Measurements from ENCODE around the gene GTPBP10.

Gene GTPBP10

DNA sequence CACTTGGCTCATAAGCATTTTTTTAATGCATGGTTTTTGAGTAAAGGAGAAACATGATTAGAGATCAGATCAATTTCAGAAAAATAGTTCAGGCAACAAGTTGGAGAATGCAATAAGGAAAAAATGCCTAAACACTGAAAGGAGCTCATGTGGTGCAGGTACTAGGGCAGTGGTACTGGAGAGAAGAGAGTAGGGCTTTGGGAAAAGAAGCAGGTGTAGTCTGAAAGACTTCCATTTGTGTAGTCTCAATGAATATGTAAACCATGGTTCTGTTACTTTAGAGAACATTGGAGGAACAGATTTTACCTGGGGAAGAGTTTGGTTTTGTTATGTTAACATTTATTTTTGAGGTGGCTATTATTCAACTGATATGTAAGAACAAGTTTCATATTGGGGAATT is 5.5 kb downstream of the GTPBP10 start:
- DNase-seq (ENCODE audit: low spot score), result no peak

DNA sequence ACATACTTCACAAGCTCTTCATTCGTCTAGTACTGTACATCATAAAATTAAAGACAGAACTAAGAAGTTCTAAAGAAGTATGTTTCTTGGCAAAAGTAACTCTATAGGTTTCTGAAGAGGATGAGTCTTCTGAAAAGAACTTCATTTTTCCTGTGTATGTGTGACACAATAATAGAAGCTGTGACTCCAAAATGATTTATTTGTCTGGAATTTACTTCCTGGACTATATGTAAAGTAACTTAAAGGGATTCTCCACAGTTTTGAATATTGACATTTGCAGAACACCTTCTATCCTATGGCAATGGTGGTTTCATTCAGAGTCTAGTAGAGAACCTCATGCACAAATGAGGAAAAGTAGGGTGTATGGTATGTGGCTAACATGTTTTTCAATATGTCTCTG is 36.9 kb downstream of the GTPBP10 start:
- no peak for DNase-seq (ENCODE audit: low spot score)

DNA sequence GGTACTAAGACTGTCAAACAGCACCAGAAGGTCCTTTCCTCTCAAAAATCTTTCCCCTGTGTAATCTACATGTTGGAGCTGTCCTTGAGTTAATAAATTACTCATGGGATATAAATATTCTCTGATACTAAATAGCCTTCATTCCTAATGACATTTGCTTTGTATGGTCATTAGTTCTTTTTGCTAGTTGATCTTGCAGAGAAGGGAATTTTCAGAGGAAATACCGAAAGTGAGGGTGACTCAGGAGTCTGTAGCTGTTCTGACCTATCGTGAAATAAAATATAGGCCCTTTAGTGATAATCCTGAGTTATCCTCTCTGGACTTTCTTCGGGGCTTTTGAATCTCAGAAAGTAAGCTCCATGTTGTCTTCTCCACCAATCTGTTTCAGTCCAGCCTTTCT is 37.3 kb downstream of the GTPBP10 start:
- DNase-seq (ENCODE audit: low spot score), result no peak

DNA sequence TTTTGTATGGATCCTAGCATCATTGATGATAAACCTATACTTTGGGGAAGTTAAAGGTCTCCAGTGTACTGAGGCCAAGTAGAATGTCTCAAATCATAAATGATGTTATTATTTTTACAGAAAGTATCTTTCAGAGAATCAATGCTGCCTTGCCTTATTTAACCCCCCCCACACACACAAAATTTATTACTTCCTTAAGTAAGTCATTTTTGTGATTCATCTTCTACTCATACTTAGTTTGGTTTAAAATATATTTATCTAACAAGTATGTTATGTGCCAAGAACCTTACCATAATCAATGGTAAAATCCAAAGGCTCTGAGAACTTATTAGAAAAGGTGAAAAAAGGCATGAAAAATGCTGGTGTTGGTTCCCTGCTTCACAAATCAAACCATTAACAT is 37.9 kb downstream of the GTPBP10 start:
- no peak for DNase-seq (ENCODE audit: low spot score)

DNA sequence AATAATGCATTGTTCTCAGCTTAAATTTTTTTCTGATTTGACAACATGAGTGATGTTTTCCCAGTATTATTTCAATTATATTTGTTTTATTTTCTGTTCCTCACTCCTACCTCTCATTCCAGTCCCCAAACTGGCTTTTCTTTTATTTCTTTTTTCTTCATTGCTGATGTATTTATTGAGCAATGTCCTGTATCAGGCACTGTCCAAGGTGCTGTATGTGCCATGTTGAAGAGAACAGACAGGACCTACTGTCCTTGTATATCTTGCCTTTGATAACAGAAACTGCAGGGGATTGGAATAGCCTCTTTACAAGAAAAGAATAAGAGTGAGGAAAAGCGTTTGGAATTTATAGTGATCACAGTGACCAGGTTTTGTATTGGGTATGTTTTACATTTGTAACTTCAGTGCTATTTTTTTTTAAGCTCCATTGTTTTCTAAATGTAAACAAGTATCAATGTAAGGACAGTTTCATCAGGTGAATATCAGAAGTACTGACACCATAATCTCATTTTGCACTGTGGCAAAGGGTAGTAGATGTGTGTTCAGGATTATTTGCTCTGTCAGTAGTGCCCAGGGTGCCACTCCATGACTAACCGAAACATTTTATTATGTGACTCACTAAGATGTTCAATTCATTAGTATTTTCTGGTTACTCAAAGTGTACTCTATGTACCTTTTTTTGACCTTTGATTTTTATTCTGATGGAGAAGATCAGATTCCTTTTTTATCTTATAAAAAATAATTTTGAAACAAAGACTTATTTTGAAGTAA is 41.1 kb downstream of the GTPBP10 start:
- DNase-seq (ENCODE audit: low spot score), result no peak

DNA sequence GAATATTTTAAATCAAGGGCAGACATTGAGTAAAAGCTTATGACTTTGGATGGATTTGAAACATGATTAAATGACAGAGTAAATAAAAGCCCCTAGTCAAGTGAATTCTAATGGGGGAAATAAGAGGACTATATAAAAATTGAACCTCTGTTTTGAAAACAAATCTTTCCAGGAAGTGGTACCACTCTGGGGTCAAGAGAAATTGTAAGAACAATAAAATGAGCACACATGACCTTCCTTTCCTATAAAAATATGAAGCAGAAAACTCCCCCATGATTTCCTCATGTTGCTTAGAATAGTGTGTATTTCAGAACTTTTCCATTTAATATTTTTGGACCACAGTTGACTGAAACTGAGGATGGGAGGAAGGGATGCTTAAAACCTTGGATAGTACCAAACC is 44.4 kb downstream of the GTPBP10 start:
- DNase-seq (ENCODE audit: low spot score), result no peak

DNA sequence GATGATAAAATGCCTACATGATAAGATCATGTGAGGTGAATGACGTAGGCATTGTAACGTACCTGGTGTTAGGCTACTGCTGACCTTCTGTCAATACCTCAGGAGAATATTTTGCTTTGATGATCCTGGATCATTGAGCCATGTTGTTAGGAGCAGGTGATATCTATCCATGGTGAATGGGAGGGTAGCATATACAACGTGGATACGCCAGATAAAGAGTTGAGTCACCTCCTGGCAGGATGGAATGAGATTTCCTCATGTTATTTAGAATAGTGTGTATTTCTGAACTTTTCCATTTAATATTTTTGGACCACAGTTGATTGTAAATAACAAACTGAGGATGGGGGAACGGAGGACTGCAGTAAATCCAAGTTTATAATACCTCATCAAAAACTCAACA is 45.0 kb downstream of the GTPBP10 start:
- no peak for DNase-seq (ENCODE audit: low spot score)

DNA sequence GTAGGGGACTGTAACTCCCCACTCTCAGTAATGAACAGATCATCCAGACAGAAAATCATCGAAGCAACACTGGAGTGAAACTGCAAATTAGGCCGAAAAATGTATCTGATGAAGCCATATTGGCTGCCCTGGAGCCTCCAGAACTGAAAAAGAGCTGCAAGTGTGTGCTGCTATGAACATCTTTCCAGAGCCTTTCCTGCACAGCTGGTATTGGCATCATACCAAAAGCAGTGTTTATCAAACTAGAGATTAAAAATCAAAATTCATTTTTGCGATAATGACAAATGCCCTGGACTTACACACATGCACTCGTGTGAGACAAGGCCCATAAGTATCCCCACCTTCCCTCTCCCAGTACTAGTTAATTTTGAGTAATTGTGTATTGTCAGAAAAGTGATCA is 49.9 kb downstream of the GTPBP10 start:
- no peak for DNase-seq (ENCODE audit: low spot score)

DNA sequence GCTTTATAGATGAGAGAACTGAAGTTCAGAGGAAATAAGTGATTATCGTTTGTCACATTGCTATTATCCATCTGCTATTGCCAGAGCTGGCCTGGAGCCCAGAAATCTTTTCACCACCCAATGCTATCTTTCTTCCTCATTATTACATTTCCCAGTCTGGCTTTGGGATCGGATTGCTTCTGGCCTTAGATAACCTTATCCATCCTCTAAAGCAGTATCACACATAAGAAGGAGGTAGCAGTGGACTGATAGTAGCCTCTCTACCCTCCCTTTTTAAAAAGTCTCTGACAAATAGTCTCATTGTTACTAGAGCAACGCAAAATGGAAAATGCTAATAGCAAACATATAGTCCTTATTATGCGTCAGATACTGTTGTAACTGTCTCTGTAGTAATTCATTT is 55.5 kb downstream of the GTPBP10 start:
- peak; percentile 55 for DNase-seq (ENCODE audit: low spot score)

DNA sequence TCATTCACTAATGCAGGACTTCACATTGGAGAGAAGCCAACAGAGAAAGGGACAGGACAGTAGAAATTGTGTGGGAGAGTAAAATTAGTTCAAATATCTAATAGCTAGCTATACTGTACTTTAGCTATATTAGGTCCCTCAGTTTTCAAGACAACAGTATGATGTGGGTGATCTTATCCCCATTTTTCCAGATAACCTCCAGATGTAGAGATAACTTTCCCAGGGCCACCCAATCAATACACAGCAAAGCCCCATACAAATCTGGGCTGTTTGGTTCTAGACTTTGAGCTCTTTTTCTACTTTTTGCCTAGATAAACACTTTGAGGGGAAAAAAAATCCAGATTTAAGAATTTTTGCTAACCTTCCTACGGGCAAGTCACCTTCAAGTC is 56.3 kb downstream of the GTPBP10 start:
- DNase-seq (ENCODE audit: low spot score), result no peak

DNA sequence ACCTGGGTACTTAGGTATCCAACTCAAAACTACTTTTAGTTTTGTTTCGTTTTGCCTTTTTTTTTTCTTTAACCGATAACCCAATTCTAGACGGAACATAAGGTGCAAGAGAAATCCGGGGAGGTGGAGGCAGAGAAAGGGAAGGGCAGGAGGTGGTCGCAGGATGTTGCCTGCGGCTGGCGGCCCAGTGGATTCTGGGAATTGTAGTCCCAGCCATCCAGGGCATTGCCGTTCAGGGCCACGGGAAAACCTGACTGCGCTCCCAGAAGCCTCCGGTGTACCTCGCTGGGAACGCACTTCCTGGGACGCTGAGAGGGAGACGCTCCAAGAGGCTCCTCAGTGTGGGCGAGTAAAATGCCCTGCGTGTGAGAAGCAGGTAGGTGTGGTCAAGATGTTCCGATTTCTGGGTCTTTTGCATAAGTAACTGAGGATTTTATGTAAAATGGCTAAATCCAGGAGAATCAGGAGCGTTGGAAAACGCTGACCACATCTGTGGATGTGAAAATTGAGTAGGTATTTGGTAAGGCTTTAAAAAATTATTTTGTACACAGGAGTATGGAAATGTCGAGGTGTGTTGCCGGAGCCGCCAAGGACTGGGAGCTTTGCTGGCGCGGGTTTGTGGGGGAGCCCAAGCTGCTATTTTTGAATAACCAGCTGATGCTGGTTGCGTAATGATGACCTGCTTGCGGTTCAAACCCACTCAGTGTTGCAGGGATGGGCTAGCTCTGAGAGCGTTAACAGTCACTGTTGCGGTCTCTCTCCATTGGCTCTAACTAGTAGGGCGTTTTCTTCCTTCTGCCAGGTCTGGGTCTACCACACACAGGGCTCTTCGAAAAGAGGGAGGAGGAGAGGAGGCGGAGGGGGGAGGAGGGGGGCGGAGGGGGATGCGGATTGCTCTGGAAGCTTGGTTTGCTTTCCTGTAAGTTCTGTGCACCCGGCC is 56.9 kb downstream of the GTPBP10 start, which contains the start of gene CLDN12:
Gene CLDN12, plus strand, starts transcription at position 288 of the 940 bp plus-strand sequence. CDS start 9,216 bp downstream, outside the sequence.
- DNase-seq (ENCODE audit: low spot score), result peak; percentile 94

DNA sequence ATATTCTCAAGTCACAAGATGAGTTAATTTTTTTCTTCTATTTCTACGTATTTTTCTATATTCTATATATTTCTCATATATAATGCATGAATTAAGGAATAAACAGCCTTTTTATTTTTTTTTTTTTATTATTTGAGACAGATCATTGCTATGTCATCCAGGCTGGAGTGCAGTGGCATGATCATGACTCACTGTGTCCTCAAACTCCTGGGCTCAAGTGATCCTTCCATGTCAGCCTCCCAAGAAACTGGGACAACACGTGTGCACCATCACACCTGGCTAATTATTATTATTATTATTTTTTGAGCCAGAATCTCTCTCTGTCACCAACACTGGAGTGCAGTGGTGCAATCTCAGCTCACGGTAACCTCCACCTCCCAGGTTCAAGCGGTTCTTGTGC is 58.3 kb downstream of the GTPBP10 start:
- DNase-seq (ENCODE audit: low spot score), result no peak

DNA sequence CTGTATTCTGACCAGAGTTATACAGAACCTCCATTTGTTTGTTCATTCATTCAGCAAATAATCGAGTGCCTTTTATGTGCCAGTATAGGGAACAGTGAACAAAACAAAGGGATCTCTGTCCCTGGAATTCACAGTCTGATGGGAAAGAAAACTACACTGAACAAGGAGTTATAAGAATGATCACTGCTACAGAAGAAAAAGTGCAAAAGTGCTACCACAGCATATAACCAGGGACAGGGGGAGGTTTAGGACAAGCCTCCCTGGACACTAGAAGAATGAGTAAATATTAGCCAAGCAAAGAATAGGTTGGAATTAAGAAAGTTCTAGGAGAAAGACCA is 60.9 kb downstream of the GTPBP10 start:
- peak; percentile 79 for DNase-seq (ENCODE audit: low spot score)

DNA sequence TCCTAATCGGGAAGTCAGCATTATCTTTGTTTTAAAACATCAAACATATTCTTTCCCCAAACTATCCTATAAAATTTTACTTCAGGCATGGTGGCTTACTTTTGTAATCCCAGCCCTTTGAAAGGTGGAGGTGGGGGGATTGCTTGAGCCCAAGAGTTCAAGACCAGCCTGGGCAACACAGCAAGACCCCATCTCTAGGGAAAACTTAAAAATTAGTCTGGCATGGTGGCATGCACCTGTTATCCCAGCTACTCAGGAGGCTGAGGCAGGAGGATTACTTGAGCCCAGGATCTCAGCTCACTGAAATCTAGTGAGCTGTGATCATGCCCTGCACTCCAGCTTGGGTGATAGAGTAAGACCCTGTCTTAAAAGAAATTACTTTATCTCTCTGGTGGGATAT is 61.6 kb downstream of the GTPBP10 start:
- no peak for DNase-seq (ENCODE audit: low spot score)

DNA sequence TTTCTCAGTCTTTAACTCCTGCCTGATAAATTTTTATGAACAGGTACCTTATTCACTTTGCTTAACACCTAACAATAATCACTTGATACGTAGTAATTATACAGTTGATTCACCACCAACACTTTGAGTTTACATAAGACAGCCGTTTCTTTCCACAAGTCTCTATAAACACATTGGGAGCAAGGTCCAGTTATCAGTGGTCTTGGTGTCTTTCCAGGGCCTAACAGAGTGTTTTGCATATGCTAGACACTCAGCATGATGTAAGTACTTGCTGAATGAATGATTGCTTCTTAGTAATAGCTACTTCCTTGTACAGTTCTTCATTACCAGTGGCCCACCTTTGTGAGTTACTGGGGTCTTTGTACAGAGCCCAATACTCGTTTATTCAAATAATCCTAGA is 63.2 kb downstream of the GTPBP10 start:
- no peak for DNase-seq (ENCODE audit: low spot score)

DNA sequence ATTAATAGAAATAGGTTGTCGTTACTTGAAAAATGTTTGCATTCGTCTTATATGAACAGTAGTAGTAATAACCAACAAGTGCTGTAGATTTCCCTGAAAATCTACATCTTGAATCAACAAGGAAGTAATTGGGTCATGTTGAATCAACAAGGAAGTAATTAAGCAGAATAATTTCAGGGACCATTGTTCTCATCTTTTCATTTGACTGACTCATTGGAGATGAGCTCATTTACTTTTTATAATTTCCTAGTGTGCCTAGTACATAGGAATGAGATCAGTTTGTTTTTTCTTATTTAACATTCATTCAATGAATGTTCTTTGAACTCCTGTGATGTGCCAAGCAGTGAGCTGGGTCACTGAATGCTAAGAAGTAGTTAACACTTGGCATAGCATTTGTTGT is 65.0 kb downstream of the GTPBP10 start:
- no peak for DNase-seq (ENCODE audit: low spot score)

DNA sequence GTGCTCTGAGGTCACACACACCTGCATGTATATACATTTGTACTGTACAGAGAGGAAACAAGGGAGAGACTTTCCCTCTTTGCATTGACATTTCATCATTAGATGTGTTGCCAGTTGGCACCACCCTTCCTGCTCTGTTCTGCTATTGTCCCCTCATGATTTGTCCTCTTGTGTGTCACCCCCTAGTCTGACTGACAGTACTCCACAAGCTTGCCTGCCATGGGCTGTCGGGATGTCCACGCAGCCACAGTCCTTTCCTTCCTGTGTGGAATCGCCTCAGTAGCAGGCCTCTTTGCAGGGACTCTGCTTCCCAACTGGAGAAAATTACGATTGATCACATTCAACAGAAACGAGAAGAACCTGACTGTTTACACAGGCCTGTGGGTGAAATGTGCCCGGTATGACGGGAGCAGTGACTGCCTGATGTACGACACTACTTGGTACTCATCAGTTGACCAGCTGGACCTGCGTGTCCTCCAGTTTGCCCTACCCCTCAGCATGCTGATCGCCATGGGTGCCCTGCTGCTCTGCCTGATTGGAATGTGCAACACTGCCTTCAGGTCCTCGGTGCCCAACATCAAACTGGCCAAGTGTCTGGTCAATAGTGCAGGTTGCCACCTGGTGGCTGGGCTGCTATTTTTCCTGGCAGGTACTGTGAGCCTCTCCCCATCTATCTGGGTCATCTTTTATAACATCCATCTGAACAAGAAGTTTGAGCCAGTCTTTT is 66.1 kb downstream of the GTPBP10 start:
- no peak for DNase-seq (ENCODE audit: low spot score)

DNA sequence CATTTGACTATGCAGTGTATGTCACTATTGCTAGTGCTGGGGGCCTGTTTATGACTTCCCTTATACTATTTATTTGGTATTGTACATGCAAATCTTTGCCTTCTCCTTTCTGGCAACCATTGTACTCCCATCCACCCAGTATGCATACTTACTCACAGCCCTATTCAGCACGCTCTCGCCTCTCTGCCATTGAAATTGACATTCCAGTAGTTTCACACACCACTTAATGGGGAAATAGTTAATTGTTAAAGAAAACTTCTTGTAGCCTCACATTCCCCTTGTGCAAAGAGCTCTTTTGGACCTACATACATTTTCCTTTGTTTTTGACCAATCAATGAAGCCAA is 66.6 kb downstream of the GTPBP10 start:
- no peak for DNase-seq (ENCODE audit: low spot score)

DNA sequence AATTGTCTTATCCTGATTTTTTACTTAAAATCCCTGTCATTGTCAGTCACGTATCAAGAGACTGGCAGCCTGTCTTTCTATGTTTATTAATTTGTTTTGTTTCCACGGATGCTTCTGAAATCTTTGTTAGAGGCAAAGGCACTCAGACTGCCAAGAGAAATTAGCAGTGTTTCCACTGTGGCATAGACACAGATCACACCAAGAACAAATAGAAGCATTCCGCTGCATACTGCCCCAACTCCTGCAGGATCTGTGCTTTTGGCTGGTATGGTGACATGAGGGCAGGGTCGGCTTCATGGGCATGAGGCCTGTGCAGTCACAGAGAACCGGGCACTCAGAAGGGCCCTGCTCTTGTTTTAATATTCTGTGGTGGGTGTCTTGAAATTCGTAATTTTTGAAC is 75.1 kb downstream of the GTPBP10 start:
- no peak for DNase-seq (ENCODE audit: low spot score)

DNA sequence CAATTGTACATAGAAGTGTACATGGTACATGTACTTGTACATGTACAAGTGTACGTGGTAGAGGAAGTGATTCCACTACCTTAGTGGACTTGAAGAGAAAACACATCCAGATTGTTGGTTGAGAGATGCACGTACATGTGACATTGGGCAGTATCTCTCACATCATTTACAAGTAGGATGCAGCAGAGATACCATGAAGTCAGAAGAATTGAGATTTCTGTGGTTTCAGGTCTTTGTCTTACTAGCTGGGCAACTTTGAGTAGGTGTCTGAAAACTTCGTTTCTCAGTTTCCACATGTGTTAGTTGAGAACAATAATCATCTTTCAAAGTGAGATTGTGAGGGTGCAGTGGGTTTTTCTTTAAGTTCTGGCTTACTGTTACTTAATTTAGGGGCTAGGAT is 78.2 kb downstream of the GTPBP10 start:
- no peak for DNase-seq (ENCODE audit: low spot score)

DNA sequence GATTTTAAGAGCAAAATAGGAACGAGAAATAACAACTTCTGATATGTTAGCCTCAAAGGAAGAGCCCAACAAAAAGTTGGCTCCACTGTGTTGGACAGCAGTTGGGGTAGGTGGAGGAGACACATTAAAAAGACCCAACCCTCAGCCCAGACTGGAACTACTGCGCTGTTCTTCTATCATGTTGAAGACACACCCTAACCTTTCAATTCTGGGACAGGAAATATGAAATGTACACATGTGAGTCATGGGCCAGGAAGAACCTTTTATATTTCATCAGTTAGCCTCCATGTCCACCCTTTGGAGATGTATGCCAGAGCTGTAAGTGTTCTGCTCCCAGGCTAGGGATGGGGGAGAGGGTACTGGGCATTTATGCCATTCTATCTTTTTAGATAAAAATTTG is 78.9 kb downstream of the GTPBP10 start:
- DNase-seq (ENCODE audit: low spot score), result no peak

DNA sequence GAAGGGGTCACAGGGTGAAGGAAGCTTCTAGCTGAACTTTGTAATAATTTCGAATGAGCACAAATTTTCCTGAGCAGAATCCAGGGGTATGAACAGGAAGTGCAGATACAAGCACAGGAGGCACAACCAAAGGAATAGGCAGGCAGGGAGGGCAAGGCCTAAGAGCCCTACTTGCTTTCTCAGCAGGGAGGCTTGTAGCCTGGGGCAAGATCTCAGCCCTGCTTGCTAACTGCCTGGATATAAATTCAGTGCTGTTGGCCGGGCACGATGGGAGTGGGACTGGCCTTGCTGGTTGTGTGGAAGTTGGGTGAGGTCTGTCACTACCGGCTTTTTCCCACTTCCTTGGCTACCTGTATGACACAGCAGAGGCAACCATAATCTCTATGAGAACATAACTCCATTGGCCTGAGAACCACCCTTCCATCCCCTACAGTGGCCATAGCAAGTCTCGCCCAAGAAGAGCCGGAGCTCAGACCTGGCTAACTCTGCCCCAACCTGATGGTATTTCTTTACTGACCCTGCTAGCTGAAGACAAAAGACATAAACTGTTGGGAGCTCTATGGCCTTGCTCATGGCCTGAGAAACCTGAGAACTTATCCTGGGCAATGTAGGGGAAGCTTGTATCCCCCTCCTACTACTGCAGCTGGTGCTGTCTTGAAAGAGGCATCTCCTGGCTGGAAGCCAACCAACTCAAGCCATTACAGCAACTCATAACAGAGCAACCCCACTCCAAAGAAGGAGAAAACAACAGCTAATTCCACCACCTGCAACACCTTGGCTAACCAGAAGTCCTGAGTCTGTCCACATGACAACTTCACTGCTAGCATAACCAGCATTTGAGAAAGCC is 84.3 kb downstream of the GTPBP10 start:
- no peak for DNase-seq (ENCODE audit: low spot score)

Measured in COLO829 (cell line).